COLO668 (cell line): ENCODE results near the gene DLX2.
A peak's percentile ranks its signal among the peaks of the same experiment; 100 is the strongest.
"Not testable (repeated sequence)": the region's sequence is repeated elsewhere in the genome, so short reads cannot be mapped to it uniquely, and the experiment has no call there.

Experiments used
- DNase-seq: peaks from one replicate; lab custom pipeline; 2025; ENCODE audit not compliant: unreplicated experiment; lab: John Stamatoyannopoulos, UW

The DLX2 gene

GRCh38 chr2:172102391-172103359 is at the start of gene DLX2:
DLX2 (minus strand) TSS chr2:172102900; CDS start chr2:172102538, 362 bp downstream.
- DNase-seq = peak; percentile 93

GRCh38 chr2:172147944-172148650 is 45.4 kb upstream of the DLX2 start:
- DNase-seq = no peak

- DNase-seq = no peak
Measured at GRCh38 chr2:172143817-172144216, 41.1 kb upstream of the DLX2 start.

- not testable (repeated sequence) for DNase-seq
Measured at GRCh38 chr2:172138727-172139126, 36.0 kb upstream of the DLX2 start.

- DNase-seq = no peak
Measured at GRCh38 chr2:172137943-172138342, 35.2 kb upstream of the DLX2 start.

- DNase-seq = no peak
Measured at GRCh38 chr2:172137109-172137508, 34.4 kb upstream of the DLX2 start.

- no peak for DNase-seq
Measured at GRCh38 chr2:172135446-172135845, 32.7 kb upstream of the DLX2 start.

GRCh38 chr2:172134270-172134669 is 31.6 kb upstream of the DLX2 start:
- DNase-seq = no peak

GRCh38 chr2:172131713-172132555 is 29.2 kb upstream of the DLX2 start:
- DNase-seq = no peak

GRCh38 chr2:172129404-172129803 is 26.7 kb upstream of the DLX2 start:
- no peak for DNase-seq

- no peak for DNase-seq
Measured at GRCh38 chr2:172128484-172128883, 25.8 kb upstream of the DLX2 start.

- DNase-seq = no peak
Measured at GRCh38 chr2:172120118-172120517, 17.4 kb upstream of the DLX2 start.

- DNase-seq = no peak
Measured at GRCh38 chr2:172119089-172119488, 16.4 kb upstream of the DLX2 start.

- DNase-seq = no peak
Measured at GRCh38 chr2:172116107-172116506, 13.4 kb upstream of the DLX2 start.

- DNase-seq = no peak
Measured at GRCh38 chr2:172114579-172114978, 11.9 kb upstream of the DLX2 start.

- DNase-seq = not testable (repeated sequence)
Measured at GRCh38 chr2:172114176-172114575, 11.5 kb upstream of the DLX2 start.

GRCh38 chr2:172113617-172114016 is 10.9 kb upstream of the DLX2 start:
- DNase-seq = no peak

- DNase-seq = no peak
Measured at GRCh38 chr2:172109988-172110811, 7.5 kb upstream of the DLX2 start.

GRCh38 chr2:172109256-172109987 is 6.7 kb upstream of the DLX2 start:
- no peak for DNase-seq

GRCh38 chr2:172108587-172108930 is 5.9 kb upstream of the DLX2 start:
- no peak for DNase-seq
